Measurements from ENCODE around the gene OR6S1. TPM values are rescaled to one million over a fixed set of nuclear protein-coding genes. Genes with fewer than 3 reads are reported as not detected.

OR6S1 gene
- total and polyA plus RNA-seq, 2 donors (not counting 3 experiments of a cell fraction or from before 2014, with no cell fraction given) = not detected

DNA sequence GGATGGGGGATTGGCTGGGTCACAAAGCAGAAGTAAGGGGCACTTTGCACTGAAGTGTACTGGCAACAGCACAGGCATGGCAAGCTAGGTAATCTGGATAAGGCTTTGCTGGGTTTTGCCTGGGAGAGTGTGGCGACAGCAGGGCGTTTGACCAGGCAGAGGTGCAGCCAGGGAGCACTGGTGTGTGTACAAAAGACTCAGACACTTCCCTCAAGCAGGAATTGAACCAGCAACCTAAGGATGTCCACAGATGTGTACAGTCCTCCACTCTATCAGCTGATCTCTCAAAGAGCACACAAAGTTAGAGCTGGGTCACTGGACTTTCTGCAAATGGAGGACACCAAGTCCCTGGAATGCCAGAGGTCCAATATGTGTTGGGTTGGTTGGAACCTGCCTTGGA is 27.5 kb upstream of the OR6S1 start:
- no peak overlapping the region for H3K4me3 ChIP-seq (replicated peaks in 1 of 3; ENCODE audit: insufficient read depth in 1 of 3, low read depth in 1 of 3, low read length in 3 of 3)
- H3K9ac ChIP-seq (replicated peaks; ENCODE audit: extremely low read depth, insufficient read depth, low read length) = no peak overlapping the region
- intact Hi-C loops (cut with micrococcal nuclease) = no loop called here
- dilution Hi-C loops (cut with MboI; ENCODE audit: extremely low pct_ligation_motif_present, low sequenced_read_pairs) = no loop called here
- no peaks in the 10 kb centered on the region for H3K9me1 ChIP-seq (replicated peaks; ENCODE audit: control insufficient read depth, extremely low read depth, insufficient read depth, low read length)
- peaks cover 3% of the 10 kb centered on the region for H3K4me1 ChIP-seq (ENCODE audit: control insufficient read depth, extremely low read depth, insufficient read depth, low read length)
- H3K79me2 ChIP-seq (ENCODE audit: control insufficient read depth, insufficient read depth, low read length) = no peaks in the 10 kb centered on the region
- no peak overlapping the region for H2AFZ ChIP-seq (ENCODE audit: low read depth, low read length)
- no peaks in the 10 kb centered on the region for H3K9me3 ChIP-seq (replicated peaks; ENCODE audit: control insufficient read depth, insufficient read depth, low read length)
- H3K4me2 ChIP-seq (ENCODE audit: insufficient read depth, low read length) = no peak overlapping the region
- DNase-seq (ENCODE audit: low read depth, low spot score) (no peak), FAIRE-seq (no peak)
- H3K27ac ChIP-seq (ENCODE audit: insufficient read depth, low read depth, low read length) = no peak overlapping the region
- no peaks in the 10 kb centered on the region for H4K20me1 ChIP-seq (replicated peaks; ENCODE audit: control insufficient read depth, extremely low read depth, insufficient read depth, low read length)
- no TSS peak for BruUV-seq (replicated peaks)
- TF ChIP-seq JUN (IDR thresholded peaks at IDR 0.05; ENCODE audit: borderline replicate concordance, insufficient read depth, insufficient read length, low read depth) (no peak), FOS (IDR thresholded peaks at IDR 0.05; ENCODE audit: borderline replicate concordance, insufficient read depth, low read length) (no peak), POLR2AphosphoS5 (IDR thresholded peaks at IDR 0.05; ENCODE audit: insufficient read depth, low read depth, low read length) (no peak), GATA2 (IDR thresholded peaks at IDR 0.05; ENCODE audit: insufficient read depth, insufficient read length, low read depth, low read length) (no peak), MYC (IDR thresholded peaks at IDR 0.05; ENCODE audit: low read depth, low read length) (no peak), POLR2A (IDR thresholded peaks at IDR 0.05; ENCODE audit: low read depth, low read length) (no peak), EZH2 (IDR thresholded peaks at IDR 0.05; ENCODE audit: borderline replicate concordance, low read depth, low read length, severe bottlenecking) (no peak)
- TF ChIP-seq, protein P1, sequence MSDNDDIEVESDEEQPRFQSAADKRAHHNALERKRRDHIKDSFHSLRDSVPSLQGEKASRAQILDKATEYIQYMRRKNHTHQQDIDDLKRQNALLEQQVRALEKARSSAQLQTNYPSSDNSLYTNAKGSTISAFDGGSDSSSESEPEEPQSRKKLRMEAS (IDR thresholded peaks at IDR 0.05; ENCODE audit: insufficient read depth, insufficient read length) = no peak
- TF ChIP-seq, protein P2, sequence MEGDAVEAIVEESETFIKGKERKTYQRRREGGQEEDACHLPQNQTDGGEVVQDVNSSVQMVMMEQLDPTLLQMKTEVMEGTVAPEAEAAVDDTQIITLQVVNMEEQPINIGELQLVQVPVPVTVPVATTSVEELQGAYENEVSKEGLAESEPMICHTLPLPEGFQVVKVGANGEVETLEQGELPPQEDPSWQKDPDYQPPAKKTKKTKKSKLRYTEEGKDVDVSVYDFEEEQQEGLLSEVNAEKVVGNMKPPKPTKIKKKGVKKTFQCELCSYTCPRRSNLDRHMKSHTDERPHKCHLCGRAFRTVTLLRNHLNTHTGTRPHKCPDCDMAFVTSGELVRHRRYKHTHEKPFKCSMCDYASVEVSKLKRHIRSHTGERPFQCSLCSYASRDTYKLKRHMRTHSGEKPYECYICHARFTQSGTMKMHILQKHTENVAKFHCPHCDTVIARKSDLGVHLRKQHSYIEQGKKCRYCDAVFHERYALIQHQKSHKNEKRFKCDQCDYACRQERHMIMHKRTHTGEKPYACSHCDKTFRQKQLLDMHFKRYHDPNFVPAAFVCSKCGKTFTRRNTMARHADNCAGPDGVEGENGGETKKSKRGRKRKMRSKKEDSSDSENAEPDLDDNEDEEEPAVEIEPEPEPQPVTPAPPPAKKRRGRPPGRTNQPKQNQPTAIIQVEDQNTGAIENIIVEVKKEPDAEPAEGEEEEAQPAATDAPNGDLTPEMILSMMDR (IDR thresholded peaks at IDR 0.05; ENCODE audit: extremely low read depth in 1 of 2, insufficient read depth in 1 of 2, low read depth in 1 of 2, low read length in 2 of 2) = no peak
- H3K36me3 ChIP-seq (ENCODE audit: control insufficient read depth in 2 of 2, extremely low read depth in 1 of 2, insufficient read depth in 2 of 2, low read length in 2 of 2) = no peaks in the 10 kb centered on the region
- CTCF ChIA-PET = interaction anchor here (1.5 to 1.6 kb wide), 2 partner anchors 10 to 23 kb away, joined by 4 to 5 read pairs; no protein-coding TSS in a partner anchor
- POLR2A ChIA-PET = no interaction called here
- peaks cover under 1 to 6% of the 10 kb centered on the region in 2 experiments for H3K27me3 ChIP-seq (ENCODE audit: control insufficient read depth in 2 of 2, insufficient read depth in 2 of 2, low read length in 2 of 2)
